Skin epidermis (tissue), 12 donors: ENCODE data around the gene WDR20.
"Not testable (repeated sequence)": the region's sequence is repeated elsewhere in the genome, so short reads cannot be mapped to it uniquely, and the experiment has no call there.

ENCODE experiments used
- H3K27ac ChIP-seq, 21 experiments: fragments of 200-600 bp; sonication (generic) in 11 of 21; one replicate each; pipeline ENCODE4 v1.5.0; 2020; ENCODE audit warnings: mild to moderate bottlenecking in 3 of 21, inconsistent platforms in 2 of 21, moderate library complexity in 2 of 21
- H3K4me3 ChIP-seq, 7 experiments: fragments of 200-600 bp; sonication (generic) in 2 of 7; one replicate each; pipeline ENCODE4 v1.5.0; 2020; ENCODE audit warnings: inconsistent platforms in 2 of 7, mild to moderate bottlenecking in 2 of 7, moderate library complexity in 1 of 7

The WDR20 gene

GRCh38 chr14:102162487-102162886 lies 22.8 kb downstream of the WDR20 start:
- Histone ChIP-seq H3K4me3 (no peak overlapping the region), H3K27ac (no peak overlapping the region)

- H3K4me3 ChIP-seq, result no peak overlapping the region
Measured at GRCh38 chr14:102164241-102164641, 24.5 kb downstream of the WDR20 start.

GRCh38 chr14:102164965-102165364 lies 25.3 kb downstream of the WDR20 start:
- H3K27ac ChIP-seq, result no peak overlapping the region
- no peak overlapping the region for H3K4me3 ChIP-seq

More at GRCh38 chr14:102164241-102164641, 24.5 kb downstream of the WDR20 start:
- no peak overlapping the region for H3K27ac ChIP-seq

GRCh38 chr14:102170061-102170460 lies 30.4 kb downstream of the WDR20 start:
- Histone ChIP-seq H3K27ac (no peak overlapping the region), H3K4me3 (no peak overlapping the region)

- H3K4me3 ChIP-seq, result no peak overlapping the region
- H3K27ac ChIP-seq, result peak overlapping the region in 1 of 21 experiments; percentile 42
Measured at GRCh38 chr14:102171173-102172020, 31.7 kb downstream of the WDR20 start.

- H3K27ac ChIP-seq, result not testable (repeated sequence)
Measured at GRCh38 chr14:102172021-102172272, 32.2 kb downstream of the WDR20 start.

GRCh38 chr14:102172721-102173120 lies 33.0 kb downstream of the WDR20 start:
- H3K27ac ChIP-seq, H3K4me3 ChIP-seq: not testable (repeated sequence)

More at GRCh38 chr14:102172021-102172272, 32.2 kb downstream of the WDR20 start:
- not testable (repeated sequence) for H3K4me3 ChIP-seq

GRCh38 chr14:102177161-102177560 lies 37.5 kb downstream of the WDR20 start:
- Histone ChIP-seq H3K4me3 (no peak overlapping the region), H3K27ac (no peak overlapping the region)

GRCh38 chr14:102178806-102179205 lies 39.1 kb downstream of the WDR20 start:
- no peak overlapping the region for H3K27ac ChIP-seq
- H3K4me3 ChIP-seq, result no peak overlapping the region

GRCh38 chr14:102180248-102180998 lies 40.7 kb downstream of the WDR20 start:
- H3K27ac ChIP-seq, result no peak overlapping the region
- no peak overlapping the region for H3K4me3 ChIP-seq

- Histone ChIP-seq H3K4me3 (no peak overlapping the region), H3K27ac (no peak overlapping the region)
Measured at GRCh38 chr14:102181187-102181586, 41.5 kb downstream of the WDR20 start.

GRCh38 chr14:102182190-102182589 lies 42.5 kb downstream of the WDR20 start:
- Histone ChIP-seq H3K4me3 (no peak overlapping the region), H3K27ac (peak overlapping the region in 1 of 21 experiments; percentile 25)

GRCh38 chr14:102182936-102183619 lies 43.4 kb downstream of the WDR20 start:
- Histone ChIP-seq H3K4me3 (no peak overlapping the region), H3K27ac (peak overlapping the region in 2 of 21 experiments; percentile 6 to 19)

GRCh38 chr14:102183886-102184285 lies 44.2 kb downstream of the WDR20 start:
- no peak overlapping the region for H3K4me3 ChIP-seq
- peak overlapping the region in 1 of 21 experiments; percentile 32 for H3K27ac ChIP-seq

- Histone ChIP-seq H3K27ac (peak overlapping the region in 1 of 21 experiments; percentile 32), H3K4me3 (no peak overlapping the region)
Measured at GRCh38 chr14:102184316-102185035, 44.8 kb downstream of the WDR20 start.

GRCh38 chr14:102185360-102185759 lies 45.7 kb downstream of the WDR20 start:
- Histone ChIP-seq H3K4me3 (no peak overlapping the region), H3K27ac (no peak overlapping the region)

GRCh38 chr14:102187044-102187443 lies 47.3 kb downstream of the WDR20 start:
- Histone ChIP-seq H3K27ac (peak overlapping the region in 20 of 21 experiments; percentile 22 to 85 (median 72)), H3K4me3 (peak overlapping the region in 1 of 7 experiments; percentile 2)

- Histone ChIP-seq H3K4me3 (peak overlapping the region in 1 of 7 experiments; percentile 2), H3K27ac (peak overlapping the region in 20 of 21 experiments; percentile 5 to 85 (median 64))
Measured at GRCh38 chr14:102187568-102188001, 47.9 kb downstream of the WDR20 start.

- Histone ChIP-seq H3K27ac (peak overlapping the region in 17 of 21 experiments; percentile 5 to 85 (median 68)), H3K4me3 (no peak overlapping the region)
Measured at GRCh38 chr14:102188187-102188586, 48.5 kb downstream of the WDR20 start.

- Histone ChIP-seq H3K27ac (no peak overlapping the region), H3K4me3 (no peak overlapping the region)
Measured at GRCh38 chr14:102189874-102190273, 50.2 kb downstream of the WDR20 start.
